Omental fat pad (tissue), 4 donors: Measurements from ENCODE around the gene FBXO45. TPM values are rescaled to one million over a fixed set of nuclear protein-coding genes. Genes with fewer than 3 reads are reported as not detected.
"Not testable (repeated sequence)": the region's sequence is repeated elsewhere in the genome, so short reads cannot be mapped to it uniquely, and the experiment has no call there.

Source experiments
- ATAC-seq: fragments of 150-250 bp; one replicate; pipeline ENCODE4 v1.9.1; 2016; ENCODE audit warnings: mild to moderate bottlenecking, moderate library complexity; ENCODE audit not compliant: low FRiP score
- DNase-seq: peaks from one replicate; pipeline ENCODE4 v3.0.0-alpha.2; 2019; ENCODE audit warnings: low spot score
- total RNA-seq, 4 donors: library from RNA; depleted of rRNA; stranded (reverse); fragments of >200 nt; gene quantifications; one replicate each; pipeline ENCODE4 v1.1.0, GENCODE V29; 2016
- TF ChIP-seq, protein P1 (sequence below), 3 donors: fragments of 450-650 bp; IDR thresholded peaks; one replicate each; pipeline ENCODE4 v1.5.1; 2016 to 2017; ENCODE audit warnings: antibody characterized with exemption in 3 of 3, mild to moderate bottlenecking in 3 of 3, moderate library complexity in 2 of 3

The FBXO45 gene
- total RNA-seq, 4 donors from 2014 or later, result 7.0 to 11.3 (median 7.1) TPM

DNA sequence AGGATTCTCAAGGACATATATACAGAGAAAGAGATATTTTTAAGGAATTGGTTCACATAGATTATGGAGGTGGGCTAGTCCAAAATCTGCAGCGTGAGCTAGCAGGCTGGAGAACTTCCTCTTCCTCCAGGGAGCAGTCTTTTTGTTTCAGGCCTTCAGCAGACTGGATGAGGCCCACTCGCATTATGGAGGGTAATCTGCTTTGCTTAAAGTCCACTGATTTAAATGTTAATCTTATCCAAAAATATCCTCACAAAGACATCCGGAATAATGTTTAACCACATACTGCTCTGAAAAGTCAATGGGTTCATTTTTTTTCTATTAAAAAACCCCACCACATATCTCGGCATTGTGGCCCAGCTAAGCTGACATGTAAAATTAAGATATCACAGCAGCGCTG, 48.8 kb downstream of the FBXO45 start:
- TF ChIP-seq, protein P1, sequence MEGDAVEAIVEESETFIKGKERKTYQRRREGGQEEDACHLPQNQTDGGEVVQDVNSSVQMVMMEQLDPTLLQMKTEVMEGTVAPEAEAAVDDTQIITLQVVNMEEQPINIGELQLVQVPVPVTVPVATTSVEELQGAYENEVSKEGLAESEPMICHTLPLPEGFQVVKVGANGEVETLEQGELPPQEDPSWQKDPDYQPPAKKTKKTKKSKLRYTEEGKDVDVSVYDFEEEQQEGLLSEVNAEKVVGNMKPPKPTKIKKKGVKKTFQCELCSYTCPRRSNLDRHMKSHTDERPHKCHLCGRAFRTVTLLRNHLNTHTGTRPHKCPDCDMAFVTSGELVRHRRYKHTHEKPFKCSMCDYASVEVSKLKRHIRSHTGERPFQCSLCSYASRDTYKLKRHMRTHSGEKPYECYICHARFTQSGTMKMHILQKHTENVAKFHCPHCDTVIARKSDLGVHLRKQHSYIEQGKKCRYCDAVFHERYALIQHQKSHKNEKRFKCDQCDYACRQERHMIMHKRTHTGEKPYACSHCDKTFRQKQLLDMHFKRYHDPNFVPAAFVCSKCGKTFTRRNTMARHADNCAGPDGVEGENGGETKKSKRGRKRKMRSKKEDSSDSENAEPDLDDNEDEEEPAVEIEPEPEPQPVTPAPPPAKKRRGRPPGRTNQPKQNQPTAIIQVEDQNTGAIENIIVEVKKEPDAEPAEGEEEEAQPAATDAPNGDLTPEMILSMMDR (IDR thresholded peaks at IDR 0.05), result no peak
- ATAC-seq (no peak), DNase-seq (no peak)

DNA sequence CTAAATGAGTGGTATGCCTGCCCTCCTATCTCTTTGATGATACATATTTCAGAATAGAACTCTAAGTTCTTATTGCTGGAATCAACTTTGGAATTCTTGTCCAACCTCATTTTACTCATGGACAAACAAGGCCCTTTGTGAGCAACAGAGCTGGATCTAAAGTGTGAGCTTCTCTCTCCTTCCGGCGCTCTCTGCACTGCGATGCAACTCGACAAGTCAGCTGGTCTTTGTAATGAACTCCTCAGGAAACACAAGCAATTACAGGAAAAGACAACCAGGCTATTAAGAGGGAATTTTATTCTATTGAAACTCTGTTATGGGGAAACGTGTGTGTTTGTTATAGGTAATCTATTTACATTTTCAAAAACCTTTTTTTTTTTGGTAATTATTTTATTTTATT, 50.8 kb downstream of the FBXO45 start:
- ATAC-seq, result no peak
- TF ChIP-seq, protein P1 (IDR thresholded peaks at IDR 0.05), result no peak
- DNase-seq, result no peak

DNA sequence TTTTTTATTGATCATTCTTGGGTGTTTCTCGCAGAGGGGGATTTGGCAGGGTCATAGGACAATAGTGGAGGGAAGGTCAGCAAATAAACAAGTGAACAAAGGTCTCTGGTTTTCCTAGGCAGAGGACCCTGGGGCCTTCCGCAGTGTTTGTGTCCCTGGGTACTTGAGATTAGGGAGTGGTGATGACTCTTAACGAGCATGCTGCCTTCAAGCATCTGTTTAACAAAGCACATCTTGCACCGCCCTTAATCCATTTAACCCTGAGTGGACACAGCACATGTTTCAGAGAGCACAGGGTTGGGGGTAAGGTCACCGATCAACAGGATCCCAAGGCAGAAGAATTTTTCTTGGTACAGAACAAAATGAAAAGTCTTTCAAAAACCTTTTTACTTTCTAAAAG, 51.2 kb downstream of the FBXO45 start:
- ATAC-seq, DNase-seq: not testable (repeated sequence)

DNA sequence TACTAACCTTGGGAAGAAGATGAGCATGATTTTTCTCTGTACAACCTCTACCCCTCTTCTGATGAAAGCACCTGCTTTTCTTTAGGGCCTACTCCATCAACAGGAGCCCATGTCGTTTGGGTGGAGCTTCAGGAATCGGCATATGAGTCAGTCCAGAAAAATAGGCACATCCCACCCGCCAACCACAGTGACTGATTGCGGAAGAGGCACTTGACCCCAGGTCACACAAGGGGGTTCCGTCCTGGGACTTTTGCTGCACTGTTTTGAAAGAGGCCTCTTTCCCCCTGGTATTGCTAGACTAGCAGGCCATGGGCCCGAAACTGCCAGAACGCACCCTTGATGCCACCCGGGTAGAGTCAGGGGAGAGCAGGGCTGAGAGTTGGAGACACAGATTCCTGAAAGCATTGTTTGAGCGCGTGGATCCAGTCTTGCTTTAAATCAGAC, 51.7 kb downstream of the FBXO45 start:
- DNase-seq (no peak), ATAC-seq (peak; percentile 49)
- TF ChIP-seq, protein P1 (IDR thresholded peaks at IDR 0.05), result no peak

DNA sequence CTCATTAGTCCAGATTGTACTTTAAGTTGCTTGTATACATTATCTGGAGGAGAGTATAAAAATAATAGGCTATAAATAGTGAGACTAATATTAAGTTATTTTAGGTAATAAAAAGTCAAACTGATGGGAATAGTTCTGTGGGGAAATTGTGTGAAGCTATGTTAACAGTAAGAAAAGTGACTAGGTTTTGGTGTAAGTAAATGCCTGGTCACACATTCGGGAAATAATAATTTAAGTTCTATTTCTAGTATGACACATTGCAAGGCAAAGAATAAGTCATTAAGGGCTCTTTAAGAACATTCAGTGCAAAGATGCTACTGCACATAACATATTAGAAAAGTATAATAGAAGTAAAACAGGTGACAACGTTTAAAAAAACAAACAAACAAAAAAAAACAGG, 52.2 kb downstream of the FBXO45 start:
- DNase-seq (no peak), ATAC-seq (no peak)
- TF ChIP-seq, protein P1 (IDR thresholded peaks at IDR 0.05), result no peak

DNA sequence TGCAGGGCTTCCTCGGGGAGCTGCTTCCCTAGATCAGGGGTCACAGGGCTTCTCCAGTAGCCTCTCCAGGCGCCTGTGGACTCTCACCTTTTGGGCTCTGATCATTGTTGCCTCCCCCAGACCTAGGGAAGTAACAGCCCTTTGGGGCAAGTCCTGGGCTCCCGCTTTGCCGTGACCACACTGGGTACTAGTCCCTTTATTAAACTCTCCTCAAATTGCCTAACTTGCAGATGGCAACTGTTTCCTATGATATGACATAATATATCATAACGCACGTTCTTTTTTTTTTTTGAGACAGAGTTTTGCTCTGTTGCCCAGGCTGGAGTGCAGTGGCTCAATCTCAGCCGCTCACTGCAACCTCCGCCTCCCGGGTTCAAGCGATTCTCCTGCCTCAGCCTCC, 53.2 kb downstream of the FBXO45 start:
- ATAC-seq, result no peak
- DNase-seq, result no peak
- TF ChIP-seq, protein P1 (IDR thresholded peaks at IDR 0.05), result no peak

DNA sequence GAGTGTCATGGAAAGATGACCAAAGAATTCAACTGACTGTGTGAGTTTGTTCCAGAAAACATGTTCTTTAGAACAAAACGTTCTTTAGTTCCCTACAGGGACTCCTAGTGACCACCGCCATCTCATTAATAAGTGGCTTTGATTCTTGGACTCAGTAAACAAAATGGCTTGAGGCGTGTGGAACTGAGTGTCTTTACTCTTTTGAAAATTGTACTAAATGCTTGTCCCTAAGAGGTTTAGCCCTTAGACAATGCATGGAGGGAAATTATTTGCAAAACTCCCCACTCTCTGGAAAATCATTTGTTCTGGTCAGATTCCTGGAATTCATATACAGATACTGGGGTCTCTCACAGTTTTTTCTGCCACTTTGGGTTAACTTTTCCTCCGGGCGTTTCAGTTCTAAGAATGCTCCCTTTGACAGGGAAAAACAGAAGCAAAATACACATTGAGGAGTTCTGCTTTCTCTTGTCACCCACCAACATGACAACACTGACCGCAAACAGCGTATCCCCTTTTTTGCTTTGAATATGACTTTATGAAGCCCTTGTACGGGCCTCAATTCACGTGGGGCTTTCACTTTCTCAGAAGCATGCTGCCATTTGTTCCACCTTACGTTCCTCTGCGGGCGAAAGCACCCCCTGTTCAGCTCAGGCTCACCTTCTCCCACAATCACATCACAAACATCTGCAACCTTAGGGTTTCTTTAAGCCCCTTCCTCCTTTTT, 55.8 kb downstream of the FBXO45 start:
- TF ChIP-seq, protein P1 (IDR thresholded peaks at IDR 0.05), result no peak

More for the DNA sequence above, 55.8 kb downstream of the FBXO45 start:
- ATAC-seq (no peak), DNase-seq (no peak)
